Liver (tissue), 3 donors: Measurements from ENCODE around the gene AP5M1.
"Not testable (repeated sequence)": the region's sequence is repeated elsewhere in the genome, so short reads cannot be mapped to it uniquely, and the experiment has no call there.

Experiments used
- HNF4G ChIP-seq: IDR thresholded peaks from 2 replicates; pipeline ENCODE4 v1.6.1; 2016; ENCODE audit warnings: antibody characterized with exemption
- TAF1 ChIP-seq: conservative IDR thresholded peaks from 2 replicates; pipeline ENCODE4 v1.6.1; 2016; ENCODE audit warnings: antibody characterized with exemption, mild to moderate bottlenecking
- TF ChIP-seq, protein P1 (sequence below): IDR thresholded peaks from 2 replicates; pipeline ENCODE4 v1.6.1; 2016; ENCODE audit warnings: antibody characterized with exemption
- TF ChIP-seq, protein P2 (sequence below): fragments of 150-350 bp; IDR thresholded peaks from 2 replicates; pipeline ENCODE4 v1.5.1; 2017; ENCODE audit warnings: improper control_type of control experiment, low read depth, low read length; ENCODE audit not compliant: missing input control
- TF ChIP-seq, protein P3 (sequence below): IDR thresholded peaks from 2 replicates; pipeline ENCODE4 v1.6.1; 2016; ENCODE audit warnings: antibody characterized with exemption
- TF ChIP-seq, protein P4 (sequence below): IDR thresholded peaks from 2 replicates; pipeline ENCODE4 v1.6.1; 2016; ENCODE audit warnings: antibody characterized with exemption
- TF ChIP-seq, protein P5 (sequence below): IDR thresholded peaks from 2 replicates; pipeline ENCODE4 v1.6.1; 2016; ENCODE audit warnings: antibody characterized with exemption, mild to moderate bottlenecking
- donor health status: healthy.
- donor health status: healthy.

DNA sequence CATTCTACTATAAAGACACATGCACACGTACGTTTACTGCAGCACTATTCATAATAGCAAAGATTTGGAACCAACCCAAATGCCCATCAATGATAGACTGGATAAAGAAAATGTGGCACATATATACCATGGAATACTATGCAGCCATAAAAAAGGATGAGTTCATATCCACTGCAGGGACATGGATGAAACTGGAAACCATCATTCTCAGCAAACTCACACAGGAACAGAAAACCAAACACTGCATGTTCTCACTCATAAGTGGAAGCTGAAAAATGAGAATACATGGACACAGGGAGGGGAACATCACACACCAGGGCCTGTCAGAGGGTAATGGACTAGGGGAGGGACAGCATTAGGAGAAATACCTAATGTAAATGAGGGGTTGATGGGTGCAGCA, 10.6 kb upstream of the AP5M1 start:
- TF ChIP-seq, protein P1, sequence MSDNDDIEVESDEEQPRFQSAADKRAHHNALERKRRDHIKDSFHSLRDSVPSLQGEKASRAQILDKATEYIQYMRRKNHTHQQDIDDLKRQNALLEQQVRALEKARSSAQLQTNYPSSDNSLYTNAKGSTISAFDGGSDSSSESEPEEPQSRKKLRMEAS: not testable (repeated sequence)
- TF ChIP-seq, protein P2, sequence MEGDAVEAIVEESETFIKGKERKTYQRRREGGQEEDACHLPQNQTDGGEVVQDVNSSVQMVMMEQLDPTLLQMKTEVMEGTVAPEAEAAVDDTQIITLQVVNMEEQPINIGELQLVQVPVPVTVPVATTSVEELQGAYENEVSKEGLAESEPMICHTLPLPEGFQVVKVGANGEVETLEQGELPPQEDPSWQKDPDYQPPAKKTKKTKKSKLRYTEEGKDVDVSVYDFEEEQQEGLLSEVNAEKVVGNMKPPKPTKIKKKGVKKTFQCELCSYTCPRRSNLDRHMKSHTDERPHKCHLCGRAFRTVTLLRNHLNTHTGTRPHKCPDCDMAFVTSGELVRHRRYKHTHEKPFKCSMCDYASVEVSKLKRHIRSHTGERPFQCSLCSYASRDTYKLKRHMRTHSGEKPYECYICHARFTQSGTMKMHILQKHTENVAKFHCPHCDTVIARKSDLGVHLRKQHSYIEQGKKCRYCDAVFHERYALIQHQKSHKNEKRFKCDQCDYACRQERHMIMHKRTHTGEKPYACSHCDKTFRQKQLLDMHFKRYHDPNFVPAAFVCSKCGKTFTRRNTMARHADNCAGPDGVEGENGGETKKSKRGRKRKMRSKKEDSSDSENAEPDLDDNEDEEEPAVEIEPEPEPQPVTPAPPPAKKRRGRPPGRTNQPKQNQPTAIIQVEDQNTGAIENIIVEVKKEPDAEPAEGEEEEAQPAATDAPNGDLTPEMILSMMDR: not testable (repeated sequence)
- TF ChIP-seq, protein P3, sequence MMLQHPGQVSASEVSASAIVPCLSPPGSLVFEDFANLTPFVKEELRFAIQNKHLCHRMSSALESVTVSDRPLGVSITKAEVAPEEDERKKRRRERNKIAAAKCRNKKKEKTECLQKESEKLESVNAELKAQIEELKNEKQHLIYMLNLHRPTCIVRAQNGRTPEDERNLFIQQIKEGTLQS: not testable (repeated sequence)
- TF ChIP-seq, protein P4, sequence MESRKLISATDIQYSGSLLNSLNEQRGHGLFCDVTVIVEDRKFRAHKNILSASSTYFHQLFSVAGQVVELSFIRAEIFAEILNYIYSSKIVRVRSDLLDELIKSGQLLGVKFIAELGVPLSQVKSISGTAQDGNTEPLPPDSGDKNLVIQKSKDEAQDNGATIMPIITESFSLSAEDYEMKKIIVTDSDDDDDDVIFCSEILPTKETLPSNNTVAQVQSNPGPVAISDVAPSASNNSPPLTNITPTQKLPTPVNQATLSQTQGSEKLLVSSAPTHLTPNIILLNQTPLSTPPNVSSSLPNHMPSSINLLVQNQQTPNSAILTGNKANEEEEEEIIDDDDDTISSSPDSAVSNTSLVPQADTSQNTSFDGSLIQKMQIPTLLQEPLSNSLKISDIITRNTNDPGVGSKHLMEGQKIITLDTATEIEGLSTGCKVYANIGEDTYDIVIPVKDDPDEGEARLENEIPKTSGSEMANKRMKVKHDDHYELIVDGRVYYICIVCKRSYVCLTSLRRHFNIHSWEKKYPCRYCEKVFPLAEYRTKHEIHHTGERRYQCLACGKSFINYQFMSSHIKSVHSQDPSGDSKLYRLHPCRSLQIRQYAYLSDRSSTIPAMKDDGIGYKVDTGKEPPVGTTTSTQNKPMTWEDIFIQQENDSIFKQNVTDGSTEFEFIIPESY: not testable (repeated sequence)
- TF ChIP-seq TAF1, HNF4G: not testable (repeated sequence)
- TF ChIP-seq, protein P5, sequence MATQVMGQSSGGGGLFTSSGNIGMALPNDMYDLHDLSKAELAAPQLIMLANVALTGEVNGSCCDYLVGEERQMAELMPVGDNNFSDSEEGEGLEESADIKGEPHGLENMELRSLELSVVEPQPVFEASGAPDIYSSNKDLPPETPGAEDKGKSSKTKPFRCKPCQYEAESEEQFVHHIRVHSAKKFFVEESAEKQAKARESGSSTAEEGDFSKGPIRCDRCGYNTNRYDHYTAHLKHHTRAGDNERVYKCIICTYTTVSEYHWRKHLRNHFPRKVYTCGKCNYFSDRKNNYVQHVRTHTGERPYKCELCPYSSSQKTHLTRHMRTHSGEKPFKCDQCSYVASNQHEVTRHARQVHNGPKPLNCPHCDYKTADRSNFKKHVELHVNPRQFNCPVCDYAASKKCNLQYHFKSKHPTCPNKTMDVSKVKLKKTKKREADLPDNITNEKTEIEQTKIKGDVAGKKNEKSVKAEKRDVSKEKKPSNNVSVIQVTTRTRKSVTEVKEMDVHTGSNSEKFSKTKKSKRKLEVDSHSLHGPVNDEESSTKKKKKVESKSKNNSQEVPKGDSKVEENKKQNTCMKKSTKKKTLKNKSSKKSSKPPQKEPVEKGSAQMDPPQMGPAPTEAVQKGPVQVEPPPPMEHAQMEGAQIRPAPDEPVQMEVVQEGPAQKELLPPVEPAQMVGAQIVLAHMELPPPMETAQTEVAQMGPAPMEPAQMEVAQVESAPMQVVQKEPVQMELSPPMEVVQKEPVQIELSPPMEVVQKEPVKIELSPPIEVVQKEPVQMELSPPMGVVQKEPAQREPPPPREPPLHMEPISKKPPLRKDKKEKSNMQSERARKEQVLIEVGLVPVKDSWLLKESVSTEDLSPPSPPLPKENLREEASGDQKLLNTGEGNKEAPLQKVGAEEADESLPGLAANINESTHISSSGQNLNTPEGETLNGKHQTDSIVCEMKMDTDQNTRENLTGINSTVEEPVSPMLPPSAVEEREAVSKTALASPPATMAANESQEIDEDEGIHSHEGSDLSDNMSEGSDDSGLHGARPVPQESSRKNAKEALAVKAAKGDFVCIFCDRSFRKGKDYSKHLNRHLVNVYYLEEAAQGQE: not testable (repeated sequence)
